Activated T-cell treated with anti-CD3 and anti-CD28 coated beads for 24 hours (primary cell): ENCODE results near the gene AGBL4.
A peak's percentile ranks its signal among the peaks of the same experiment; 100 is the strongest.
"Not testable (repeated sequence)": the region's sequence is repeated elsewhere in the genome, so short reads cannot be mapped to it uniquely, and the experiment has no call there.

Experiments
- DNase-seq: peaks from one replicate; pipeline ENCODE4 v3.0.0-alpha.2; 2020; ENCODE audit warnings: low read depth

Gene AGBL4

DNA sequence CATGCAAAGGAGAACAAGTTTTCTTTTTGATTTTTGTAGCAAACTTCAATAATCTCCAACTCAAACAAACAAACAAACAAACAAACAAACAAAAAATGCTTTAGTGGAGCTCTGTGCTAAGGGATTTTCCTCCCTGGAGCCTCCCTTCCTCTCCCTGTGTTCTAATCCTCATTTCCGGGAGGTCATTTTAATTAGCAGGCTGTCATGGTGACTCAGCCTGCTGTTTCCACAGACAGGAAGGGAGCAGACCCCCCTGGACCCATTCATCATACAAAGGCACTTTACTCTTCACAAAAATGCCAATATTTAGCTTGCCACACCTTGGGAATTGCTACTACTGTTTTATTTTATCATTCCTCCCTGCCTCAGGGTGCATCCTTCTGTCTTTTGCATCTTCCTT lies 1490.8 kb downstream of the AGBL4 start:
- DNase-seq = no peak

GRCh38 chr1:48530727-48531351 lies 1492.9 kb downstream of the AGBL4 start:
- DNase-seq = peak; percentile 2

DNA sequence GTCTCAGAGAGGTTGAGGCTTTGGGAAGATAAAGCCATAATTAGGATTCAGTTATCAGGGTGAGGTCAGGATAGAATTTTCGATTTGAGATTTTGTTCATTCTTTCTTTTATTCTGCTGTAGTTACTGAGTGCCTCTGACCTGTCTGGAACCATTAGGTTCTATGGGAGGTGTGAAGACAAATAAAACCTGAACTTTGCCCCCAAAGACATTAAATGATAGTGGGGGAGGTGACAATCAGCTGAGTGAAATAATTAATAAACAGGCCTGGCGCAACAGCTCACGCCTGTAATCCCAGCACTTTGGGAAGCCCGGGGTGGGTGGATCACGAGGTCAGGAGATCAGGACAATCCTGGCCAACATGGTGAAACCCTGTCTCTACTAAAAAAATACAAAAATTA lies 1496.7 kb downstream of the AGBL4 start:
- DNase-seq = no peak

DNA sequence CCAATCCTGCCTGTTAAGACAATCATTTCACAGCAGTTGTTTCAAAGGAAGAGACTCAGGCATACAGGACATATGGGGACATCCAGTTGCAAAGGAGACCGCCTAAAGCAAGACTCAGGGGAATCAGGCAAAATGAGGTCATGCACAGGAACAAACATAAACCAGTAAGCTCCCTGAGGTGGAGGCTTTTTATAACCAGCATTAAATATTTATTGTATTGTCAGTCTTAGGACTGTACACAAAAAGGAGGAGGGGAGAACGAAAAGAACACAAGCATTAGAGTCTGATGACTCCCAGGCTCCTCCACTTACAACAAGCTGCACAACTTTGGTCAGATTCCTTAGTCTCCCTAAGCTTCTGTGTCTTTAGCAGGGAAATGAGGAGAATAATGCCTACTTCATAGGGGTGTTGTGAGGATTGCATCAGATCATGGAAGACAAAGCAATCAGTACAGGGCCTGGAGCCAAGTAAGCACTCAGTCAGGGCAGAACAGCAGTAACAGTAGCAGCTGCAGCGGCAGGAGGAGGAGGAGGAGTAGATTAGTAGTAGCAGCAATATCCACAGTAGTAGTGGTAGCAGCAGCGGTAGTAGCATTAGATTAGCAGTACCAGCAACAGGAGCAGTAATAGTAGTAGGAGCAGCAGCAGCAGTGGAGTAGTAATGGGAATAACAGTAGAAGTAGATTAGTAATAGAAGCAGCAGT lies 1497.6 kb downstream of the AGBL4 start:
- no peak for DNase-seq

GRCh38 chr1:48524892-48525467 lies 1498.8 kb downstream of the AGBL4 start:
- no peak for DNase-seq

- DNase-seq = no peak
Observed at GRCh38 chr1:48523558-48523957, 1500.2 kb downstream of the AGBL4 start.

GRCh38 chr1:48519896-48520295 lies 1503.9 kb downstream of the AGBL4 start:
- not testable (repeated sequence) for DNase-seq

DNA sequence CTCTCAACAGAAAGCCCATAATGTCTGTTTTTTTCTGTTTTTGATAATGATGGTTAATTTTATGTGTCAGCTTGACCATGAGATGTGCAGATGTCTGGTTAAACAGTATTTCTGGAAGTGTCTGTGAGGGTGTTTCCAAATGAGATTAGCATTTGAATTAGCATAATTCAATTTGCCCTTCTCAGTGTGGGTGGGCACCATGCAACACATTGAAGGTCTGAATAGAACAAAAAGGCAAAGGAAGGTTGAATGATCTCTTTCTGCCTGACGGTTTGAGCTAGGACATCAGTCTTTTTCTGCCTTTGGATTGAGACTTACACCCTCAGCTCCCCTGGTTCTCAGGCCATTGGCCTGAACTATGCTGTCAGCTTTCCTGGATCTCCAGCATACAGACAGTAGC lies 1516.9 kb downstream of the AGBL4 start:
- DNase-seq = no peak

- no peak for DNase-seq
Observed at GRCh38 chr1:48500541-48501450, 1523.0 kb downstream of the AGBL4 start.

DNA sequence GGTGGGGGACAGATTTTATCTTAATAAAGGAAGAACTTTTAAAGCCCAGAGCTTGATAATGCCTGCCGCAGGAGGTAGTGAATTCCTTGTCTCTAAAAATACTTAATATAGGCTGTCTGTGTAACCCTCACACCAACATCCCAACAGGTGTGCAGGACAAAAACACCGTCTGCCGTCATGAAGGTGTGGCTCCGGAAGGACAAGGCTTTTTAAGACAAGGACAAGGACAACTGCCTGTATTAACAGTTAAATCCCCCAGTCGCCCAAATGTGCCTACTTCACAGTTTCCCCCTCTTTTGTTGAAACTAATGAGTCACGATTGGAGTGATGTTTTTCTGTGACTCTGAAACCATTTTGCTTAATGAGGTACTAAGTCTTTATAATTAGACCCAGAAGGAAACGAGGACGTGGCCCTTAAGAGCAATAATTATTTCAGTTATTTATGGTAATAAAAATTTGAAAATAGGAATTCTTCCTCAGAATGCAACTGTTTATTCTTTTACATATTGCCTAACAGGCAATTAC lies 1524.5 kb downstream of the AGBL4 start:
- DNase-seq = no peak

DNA sequence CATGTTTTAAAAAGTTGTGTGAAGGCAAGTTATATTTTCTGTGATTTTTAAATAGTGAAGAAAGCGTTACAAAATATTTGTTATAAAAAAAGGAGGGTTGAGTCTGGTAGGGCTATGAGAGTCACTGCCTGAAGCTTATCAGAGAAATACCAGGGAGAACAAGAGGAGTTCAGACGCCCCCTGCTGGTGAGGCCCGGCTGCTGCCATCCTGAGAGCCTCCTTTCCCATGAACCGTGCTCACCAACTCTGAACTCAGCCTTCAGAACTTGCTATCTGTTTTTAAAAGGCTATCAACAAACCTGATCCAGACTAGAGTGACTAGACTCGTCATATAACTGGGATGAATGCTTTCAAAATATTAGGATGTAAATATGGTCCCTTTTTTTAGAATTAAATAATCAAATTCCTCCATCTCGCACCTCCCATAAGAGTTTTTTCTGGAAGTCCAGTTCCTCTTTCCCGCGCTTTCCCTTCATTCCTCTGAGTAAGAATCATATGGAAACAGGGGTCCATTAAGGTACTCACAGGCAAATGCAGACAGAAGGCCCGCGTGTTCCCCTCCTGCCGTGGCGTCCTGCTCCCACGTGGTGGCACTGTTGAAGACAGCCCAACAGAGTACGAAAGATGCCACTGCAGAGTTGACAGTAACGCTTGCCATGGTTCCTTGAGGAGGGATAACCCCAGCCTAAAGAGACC lies 1525.5 kb downstream of the AGBL4 start:
- peak; percentile 54 for DNase-seq

- DNase-seq = no peak
Observed at GRCh38 chr1:48495911-48496310, 1527.8 kb downstream of the AGBL4 start.

- DNase-seq = no peak
Observed at GRCh38 chr1:48495166-48495565, 1528.6 kb downstream of the AGBL4 start.

DNA sequence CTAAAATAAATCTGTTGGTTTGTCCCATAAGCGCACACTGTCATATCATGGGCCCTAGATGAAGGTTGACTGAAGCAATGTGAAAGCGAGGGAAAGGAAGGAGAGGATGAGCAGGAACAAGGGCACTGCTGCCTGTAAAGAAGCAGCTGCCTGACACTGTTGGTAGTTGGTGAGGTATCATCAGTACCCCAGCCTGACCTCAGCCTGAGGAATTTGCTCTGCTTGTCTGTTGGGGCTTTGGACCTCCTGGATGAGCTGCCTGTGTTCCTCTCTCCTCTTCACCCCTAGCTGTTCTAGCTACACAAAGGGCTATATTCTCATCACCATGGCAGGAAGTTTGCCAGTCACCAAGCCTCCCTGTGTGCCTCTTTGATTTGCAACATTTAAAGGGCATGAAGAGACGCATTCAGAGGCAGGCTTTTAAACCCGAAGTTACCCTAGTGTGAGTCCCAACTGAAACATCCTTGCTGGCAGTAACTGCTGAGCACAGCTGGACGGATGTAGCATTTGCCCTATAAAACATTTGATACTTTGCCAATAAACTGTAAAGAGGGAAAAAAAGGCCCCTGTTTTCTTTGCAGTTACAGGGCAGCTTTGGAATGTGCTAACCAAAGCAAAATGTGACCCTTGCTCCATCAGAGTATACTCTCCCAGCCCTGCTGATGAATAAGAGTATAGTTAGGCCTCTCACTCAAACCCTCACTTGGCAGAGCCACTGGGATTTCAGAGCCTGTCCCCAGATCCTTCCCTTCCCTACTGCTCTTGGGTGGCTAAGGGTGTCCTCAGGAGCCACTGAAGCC lies 1529.6 kb downstream of the AGBL4 start:
- no peak for DNase-seq

DNA sequence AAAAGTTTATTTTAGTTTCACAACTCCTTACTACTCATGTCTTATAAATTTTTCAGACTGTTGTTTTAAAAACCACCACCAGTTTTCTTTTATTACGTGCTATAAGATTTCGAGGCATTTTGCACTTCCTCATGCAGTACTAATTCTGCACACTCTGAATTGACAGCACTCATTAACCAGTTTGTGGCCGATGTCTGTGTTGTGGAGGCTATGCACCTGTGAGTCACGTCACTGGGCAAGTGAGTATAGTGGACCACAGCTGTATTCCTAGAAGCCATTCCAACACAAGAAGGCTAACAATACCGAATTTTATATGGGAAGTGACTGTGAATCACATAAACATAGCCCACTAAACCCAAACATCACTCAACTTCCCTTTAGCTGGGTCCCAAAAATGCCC lies 1530.7 kb downstream of the AGBL4 start:
- no peak for DNase-seq

DNA sequence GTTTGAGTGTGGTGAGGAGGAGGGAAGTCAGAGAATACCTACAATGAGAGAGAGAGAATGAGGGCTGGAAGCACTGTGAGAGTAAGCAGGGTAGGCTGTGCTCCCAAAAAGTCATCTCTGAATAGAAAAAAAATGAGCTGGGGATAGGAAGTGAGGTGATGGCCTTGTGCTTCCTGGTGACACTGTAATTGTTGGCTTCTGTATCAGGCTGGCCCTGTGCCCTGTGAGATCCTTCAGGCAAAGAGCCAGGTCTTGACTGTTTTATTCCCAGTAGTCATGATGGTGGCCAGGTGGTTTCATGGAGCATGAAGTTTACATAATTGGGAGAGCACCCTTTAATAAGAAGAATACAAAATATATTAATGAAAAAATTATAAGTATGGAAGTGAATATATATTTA lies 1531.4 kb downstream of the AGBL4 start:
- no peak for DNase-seq

DNA sequence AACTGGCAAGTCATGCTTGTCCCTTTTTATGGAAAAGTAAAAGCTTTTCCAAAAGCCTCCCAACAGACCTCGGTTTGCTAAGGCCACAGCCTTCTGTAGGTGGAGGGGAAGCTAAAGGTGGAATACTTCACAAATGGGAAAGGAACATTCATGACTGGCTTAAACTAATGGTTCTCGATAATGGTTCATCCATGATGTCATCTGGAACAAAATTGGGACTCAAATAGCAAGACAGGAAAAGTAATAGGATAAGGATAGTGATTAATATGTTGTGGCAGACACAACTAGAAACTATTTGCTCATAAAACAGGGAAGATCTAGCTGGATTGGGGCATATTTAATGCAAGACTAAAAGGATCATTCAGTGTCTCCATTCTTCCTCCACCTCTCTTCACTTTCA lies 1535.0 kb downstream of the AGBL4 start:
- DNase-seq = no peak
